Left renal pelvis (tissue), 4 donors: ENCODE results near the gene NUDT12. TPM values are rescaled to one million over a fixed set of nuclear protein-coding genes. Genes with fewer than 3 reads are reported as not detected.

Experiments used
- DNase-seq, 4 donors: peaks; one replicate each; pipeline ENCODE4 v3.0.0-alpha.2; 2013; ENCODE audit warnings: low read depth in 4 of 4, low spot score in 3 of 4
- polyA plus RNA-seq, 4 donors: library from polyadenylated mRNA; unstranded; fragments of 120-200 nt; gene quantifications; one replicate each; pipeline ENCODE4 v1.2.1, GENCODE V29; 2013; ENCODE audit not compliant: insufficient read length in 4 of 4

Gene NUDT12
- polyA plus RNA-seq, result 10 to 100 TPM; 13.4 to 39.9 (median 28.1) TPM

DNA sequence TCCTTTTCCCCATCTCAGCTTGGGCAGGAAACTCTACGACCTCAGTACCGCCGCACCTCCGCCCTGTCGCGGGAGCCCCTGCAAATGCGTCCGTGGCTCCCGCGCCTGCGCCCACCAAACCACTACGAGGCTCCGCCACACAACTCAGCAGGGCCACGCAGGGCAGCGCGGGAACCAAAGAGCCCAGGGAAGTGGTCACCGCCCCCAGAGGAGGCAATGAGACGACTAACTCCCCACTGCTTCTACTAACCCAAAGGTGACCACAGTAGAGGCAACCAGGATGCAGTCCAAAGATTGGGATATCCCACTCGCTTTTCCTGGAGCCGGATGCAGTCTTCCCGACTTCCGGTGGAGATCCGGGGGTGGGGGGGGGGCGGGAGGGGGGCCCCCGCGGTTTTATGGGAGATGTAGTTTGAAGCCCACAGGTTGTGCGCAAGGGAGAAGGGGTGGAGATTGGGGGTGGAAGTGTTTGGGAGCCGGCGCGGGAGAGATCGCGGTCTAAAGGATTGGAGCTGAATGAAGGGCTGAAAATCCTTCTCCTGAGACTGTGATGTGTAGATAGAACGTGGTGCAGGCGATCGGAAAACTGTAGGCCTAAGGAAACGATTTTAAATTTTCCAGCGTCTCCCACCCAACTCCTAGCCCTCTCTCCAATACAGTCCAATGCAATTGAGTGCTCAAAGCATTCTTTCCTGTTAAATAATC lies at the start of gene NUDT12:
Gene NUDT12, minus strand, starts transcription at position 337 of the 705 bp plus-strand sequence. CDS start 2,541 bp downstream, outside the sequence.
- peak; percentile 65 to 79 (median 70) for DNase-seq

DNA sequence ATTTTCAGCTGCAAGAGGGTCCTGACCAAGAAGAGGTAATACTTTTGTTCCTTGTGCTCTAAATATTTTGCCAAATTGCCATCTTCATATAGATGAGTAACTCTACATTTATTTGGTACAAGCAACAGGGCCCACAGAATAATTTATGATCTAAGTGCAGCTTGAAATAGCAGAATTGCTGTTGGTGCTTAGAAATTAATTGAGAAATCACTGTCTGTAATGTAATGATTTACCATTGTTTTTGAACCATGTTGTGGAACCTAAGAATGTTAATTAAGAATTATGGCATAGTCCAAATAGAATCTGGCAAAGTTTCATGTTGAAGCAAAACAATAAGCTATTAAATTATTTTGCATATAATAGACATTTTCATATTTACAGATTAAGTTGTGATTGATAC lies 44.8 kb upstream of the NUDT12 start:
- no peak for DNase-seq

- no peak for DNase-seq
These were observed 42.7 kb upstream of the NUDT12 start for GRCh38 chr5:103605277-103605676.

DNA sequence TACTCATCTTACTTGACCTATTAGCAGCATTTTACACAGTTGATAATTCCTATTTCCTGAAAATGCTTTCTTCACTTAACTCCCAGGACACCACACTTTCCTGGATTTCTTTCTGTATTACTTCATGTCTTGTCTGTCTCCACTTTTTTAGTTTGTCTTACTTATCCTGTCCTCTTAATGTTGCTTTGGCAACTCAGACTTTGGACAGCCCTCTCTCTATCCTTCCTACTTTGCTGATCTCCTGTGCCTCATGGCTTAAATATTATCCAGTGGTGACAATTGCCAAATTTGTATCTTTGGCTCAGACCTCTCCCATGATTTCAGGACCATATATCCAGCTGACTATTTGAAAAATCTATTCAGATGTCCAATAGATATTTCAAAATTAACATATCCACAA lies 39.8 kb upstream of the NUDT12 start:
- DNase-seq, result no peak

- DNase-seq, result no peak
These were observed 38.7 kb upstream of the NUDT12 start for GRCh38 chr5:103601314-103601713.

DNA sequence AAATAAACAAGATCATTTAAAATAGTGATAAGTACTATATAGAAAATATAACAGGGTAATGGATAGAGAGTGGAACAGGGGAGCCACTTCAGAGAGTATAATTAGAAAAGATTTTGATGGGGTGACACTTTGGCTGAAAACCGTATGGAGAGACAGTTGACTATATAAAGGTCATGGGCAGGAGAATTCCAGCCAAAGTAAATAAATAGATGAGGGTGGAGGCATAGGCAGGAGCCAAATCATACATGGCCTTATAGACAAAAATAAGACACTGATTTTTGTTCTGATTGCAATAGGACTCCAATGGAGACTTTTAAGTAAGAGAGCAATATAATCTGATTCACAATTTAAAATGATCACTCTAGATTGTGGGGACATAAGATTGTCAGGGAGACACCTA lies 37.5 kb upstream of the NUDT12 start:
- DNase-seq, result no peak

DNA sequence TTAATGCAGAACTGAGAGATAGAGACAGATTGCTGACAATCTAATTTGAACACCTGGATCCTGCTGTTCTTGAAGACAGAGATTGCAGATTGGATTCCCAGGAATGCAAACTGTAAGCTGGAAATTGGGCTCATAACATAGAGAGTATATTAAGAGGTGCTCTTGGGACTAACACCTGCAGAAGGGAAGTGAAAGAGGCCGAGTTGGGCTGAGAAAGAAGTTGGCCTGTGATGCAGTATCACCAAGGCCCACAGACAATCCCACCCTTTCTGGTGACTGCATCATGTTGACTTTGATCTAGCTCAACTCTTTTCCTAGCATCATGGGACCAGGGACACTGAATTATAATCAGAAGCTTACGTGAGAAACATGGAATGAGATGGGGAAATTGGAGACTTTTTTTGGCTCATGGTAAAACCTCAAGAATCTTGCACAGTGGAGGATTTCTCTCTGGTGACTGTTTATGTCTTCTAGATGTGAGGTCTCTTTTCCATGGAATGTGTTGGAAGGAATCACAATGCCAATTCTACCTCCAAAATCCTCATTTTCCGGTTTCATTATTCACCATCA lies 36.5 kb upstream of the NUDT12 start:
- DNase-seq, result no peak

DNA sequence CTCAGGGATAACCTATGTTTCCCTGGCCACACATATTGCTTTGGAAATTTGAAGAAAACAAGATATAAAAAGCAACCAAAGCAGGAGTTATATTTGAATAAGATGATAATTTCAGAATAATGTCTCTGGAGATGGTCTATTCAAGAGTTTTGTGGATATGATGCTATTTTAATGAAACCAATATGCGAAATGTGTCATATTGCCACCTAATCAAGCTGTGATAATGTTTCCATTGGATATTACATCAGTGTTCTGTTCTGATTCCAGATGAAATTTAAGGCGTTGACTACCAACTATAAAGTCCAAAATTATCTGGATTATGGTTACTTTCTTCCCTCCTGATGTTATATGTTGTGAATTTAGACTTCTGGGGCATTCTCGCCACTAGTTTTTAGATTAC lies 27.6 kb upstream of the NUDT12 start:
- no peak for DNase-seq

DNA sequence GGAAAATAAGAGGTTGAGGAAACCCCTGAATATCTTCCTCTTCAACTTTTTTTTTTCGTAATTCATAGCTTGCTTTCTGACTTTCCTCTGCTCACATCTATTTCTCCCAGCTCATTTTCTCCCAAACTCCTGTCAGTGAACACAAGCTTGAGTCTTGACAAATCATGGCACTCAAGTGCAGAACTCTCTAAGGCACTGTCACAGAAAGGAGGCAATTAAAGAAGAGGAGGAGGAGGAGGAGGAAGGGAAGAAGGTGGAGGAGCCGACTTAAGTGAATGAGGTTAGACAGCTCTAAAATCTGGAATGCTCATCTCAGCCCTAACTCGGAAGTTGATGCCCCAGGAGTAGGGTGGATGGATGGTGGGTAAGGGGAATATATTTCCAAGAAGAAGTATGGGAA lies 27.2 kb upstream of the NUDT12 start:
- DNase-seq, result no peak

DNA sequence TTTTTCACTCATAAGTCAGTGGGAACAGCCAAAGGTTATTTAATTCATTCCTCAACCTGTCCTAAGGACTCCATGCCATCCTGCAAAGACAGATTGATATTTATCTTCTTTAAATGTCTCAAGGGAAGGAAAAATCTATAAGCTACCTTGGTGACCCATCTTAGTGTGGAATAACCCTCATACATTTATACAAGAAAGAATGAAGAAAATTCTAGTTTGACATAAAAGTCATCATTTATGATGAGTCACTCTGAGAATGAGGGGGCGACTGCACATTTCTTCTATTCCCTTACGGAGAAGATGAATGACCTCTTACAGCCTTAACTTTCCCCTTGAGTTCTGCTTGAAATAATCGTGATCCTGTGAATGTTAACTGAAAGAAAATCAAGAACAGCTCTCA lies 26.8 kb upstream of the NUDT12 start:
- DNase-seq, result no peak

GRCh38 chr5:103587185-103587748 lies 24.7 kb upstream of the NUDT12 start:
- no peak for DNase-seq

GRCh38 chr5:103582364-103582763 lies 19.8 kb upstream of the NUDT12 start:
- no peak for DNase-seq

DNA sequence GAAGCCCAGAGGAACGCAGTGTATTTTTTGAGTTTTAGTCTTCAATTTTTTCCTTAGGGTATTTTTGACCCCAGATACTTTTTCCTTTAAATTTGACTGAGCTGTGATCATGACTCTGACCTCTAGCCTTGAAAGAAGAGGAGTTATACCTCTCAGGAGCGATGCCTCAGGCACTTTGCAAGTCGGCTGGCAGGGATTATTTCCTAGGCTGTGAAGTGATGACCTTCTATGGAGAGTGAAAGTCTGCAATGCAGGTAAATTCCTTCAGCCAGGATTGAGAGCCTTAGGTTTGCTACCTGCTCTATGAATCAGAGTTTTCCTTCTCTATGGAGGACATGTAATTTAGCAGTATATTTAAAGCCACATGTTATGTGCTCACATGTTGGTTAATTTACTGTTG lies 10.8 kb upstream of the NUDT12 start:
- no peak for DNase-seq

DNA sequence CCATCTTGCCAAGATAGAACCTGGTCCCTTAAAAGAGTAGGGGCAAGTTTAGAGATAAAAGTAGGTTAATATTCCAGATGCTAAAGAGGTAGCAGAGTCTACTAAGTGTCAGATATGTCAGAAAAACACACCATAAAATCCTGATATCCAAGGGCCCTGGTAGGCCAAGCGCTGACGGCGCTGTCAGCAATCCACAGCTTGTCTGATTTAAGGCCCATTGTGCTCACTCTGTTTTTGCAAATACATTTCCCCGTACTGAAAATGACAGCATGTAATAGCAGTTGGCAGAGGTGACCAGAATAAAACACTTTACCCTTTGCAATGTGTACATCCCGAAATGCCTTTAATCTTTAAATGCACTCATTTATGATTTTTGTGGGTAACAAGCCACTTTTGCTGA lies 9.9 kb upstream of the NUDT12 start:
- no peak for DNase-seq

DNA sequence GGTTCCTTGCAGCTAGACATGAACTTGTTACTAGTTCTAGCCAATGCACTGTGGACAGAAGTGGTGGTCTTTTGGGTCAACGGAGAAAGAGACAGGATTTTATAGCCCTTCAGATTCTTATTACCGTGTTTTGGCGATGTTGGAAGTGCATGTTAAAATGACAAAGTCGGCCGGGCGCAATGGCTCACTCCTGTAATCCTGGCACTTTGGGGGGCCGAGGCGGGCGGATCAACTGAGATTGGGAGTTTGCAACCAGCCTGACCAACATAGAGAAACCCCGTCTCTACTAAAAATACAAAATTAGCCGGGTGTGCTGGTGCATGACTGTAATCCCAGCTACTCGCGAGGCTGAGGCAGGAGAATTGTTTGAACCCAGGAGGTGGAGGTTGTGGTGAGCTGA lies 9.1 kb upstream of the NUDT12 start:
- DNase-seq, result no peak

DNA sequence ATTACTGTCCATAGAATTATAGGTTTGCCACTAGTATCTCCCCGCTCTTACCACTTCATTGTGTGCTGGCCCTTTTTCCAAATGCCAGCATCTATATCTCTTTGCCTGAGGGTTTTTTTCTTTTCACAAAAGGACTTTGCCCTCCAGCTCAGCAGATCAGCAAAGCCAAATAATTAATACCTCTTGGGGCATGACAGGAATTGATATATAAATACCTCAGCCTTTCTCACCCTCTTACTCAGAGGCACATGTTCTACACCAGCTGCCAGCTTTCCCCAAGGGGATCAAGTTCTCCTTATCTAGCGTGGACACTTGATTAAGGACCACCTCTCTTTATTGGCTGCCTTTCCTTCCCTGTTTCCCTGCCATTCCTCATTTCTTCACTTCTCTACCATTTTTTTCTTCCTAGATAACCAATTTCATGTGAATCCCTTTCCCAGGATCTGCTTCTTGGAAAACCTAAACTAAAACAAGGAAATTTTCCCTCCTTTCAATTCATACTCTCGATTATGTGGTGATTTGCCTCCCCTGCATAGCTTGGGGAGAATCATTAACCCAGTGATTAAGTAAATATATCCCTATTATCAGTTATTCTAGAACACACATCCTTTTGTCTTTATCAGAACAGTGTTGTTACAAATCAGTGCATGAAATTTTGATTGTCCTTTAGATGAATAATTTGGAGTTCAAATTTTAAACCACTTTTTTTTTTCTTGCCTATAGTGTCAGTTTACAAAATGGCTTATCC lies 6.9 kb upstream of the NUDT12 start:
- DNase-seq, result no peak

DNA sequence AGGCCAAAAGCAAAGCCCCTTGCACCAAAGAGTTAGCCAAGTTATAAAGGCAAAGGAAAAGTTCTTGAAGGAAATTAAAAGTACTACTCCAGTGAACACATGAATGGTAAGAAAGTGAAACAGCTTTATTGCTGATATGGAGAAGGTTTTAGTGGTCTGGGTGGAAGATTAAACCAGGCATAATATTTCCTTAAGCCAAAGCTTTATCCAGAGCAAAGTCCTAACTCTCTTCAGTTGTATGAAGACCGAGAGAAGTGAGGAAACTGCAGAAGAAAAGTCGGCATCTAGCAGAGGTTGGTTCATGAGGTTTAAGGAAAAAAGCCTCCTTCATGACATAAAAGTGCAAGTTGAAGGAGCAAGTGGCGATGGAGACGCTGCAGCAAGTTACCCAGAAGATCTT lies 3.1 kb upstream of the NUDT12 start:
- no peak for DNase-seq

GRCh38 chr5:103561685-103562452 lies 720 bp downstream of the NUDT12 start:
- peak in 1 of 4 donors; percentile 47 for DNase-seq

DNA sequence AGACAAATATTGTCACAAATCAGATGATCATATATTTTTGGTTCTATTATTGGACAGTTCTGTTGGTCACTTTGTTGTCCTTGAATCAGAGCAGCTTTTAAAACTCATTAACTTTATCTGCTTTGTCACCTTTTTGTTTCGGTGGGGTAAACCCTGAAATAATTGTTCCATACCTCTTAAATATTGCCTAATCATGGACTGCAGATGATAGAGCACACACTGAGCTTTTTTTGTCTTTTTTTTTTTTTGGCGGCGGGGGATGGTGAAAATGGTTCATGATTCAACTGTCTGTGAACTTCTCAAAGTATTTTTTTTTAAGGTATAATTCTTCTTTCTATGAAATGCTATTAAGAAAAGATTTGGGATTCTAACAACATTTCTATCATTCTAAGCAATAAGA lies 1.8 kb downstream of the NUDT12 start:
- DNase-seq, result no peak

GRCh38 chr5:103546858-103547257 lies 15.7 kb downstream of the NUDT12 start:
- DNase-seq, result no peak

DNA sequence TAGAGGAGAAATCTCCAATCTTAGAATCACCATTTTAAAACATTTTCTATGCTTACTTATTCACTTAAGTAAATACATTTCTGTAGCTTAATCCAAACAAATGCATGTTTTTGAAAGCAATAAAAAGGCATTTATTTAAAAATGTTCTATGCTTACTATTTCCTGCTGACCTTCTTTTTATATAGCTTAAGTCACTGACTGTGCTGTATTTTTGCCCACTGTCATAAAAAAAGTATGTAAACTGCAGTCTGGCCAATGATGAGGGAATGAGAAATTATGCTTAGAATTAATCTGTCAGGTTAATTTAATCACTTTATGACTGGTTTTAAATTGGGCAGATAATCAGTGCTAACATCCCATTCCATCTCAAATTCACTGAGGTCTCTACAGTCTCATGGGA lies 20.1 kb downstream of the NUDT12 start:
- no peak for DNase-seq
